Stimulated activated naive CD8-positive, alpha-beta T cell treated with anti-CD3 and anti-CD28 coated beads, Interleukin-15, Interleukin-2, amounts not matched to agents 100 ng/mL and 50 ng/mL, for 24 hours (primary cell): ENCODE data around the gene DNTTIP2.
"Not testable (repeated sequence)": the region's sequence is repeated elsewhere in the genome, so short reads cannot be mapped to it uniquely, and the experiment has no call there.

Experiments used
- H3K27ac Mint-ChIP-seq: one replicate; pipeline ENCODE4 v1.8.0; 2021; ENCODE audit warnings: mild to moderate bottlenecking, mixed read lengths
- H3K27me3 Mint-ChIP-seq: one replicate; pipeline ENCODE4 v1.8.0; 2021; ENCODE audit warnings: mixed read lengths
- H3K36me3 Mint-ChIP-seq: one replicate; pipeline ENCODE4 v1.8.0; 2021; ENCODE audit warnings: low read depth, mixed read lengths
- H3K4me1 Mint-ChIP-seq: one replicate; pipeline ENCODE4 v1.8.0; 2021; ENCODE audit warnings: low read depth, mixed read lengths
- H3K4me3 Mint-ChIP-seq: one replicate; pipeline ENCODE4 v1.8.0; 2021; ENCODE audit warnings: mild to moderate bottlenecking, mixed read lengths
- H3K9me3 Mint-ChIP-seq: one replicate; pipeline ENCODE4 v1.8.0; 2021; ENCODE audit warnings: mixed read lengths

Gene DNTTIP2

GRCh38 chr1:93855983-93856382 lies 23.0 kb downstream of the DNTTIP2 start:
- peaks cover 21% of the 10 kb centered on the region for H3K27me3 Mint-ChIP-seq
- not testable (repeated sequence) for H3K27ac Mint-ChIP-seq, H3K9me3 Mint-ChIP-seq, H3K4me3 Mint-ChIP-seq, H3K36me3 Mint-ChIP-seq, H3K4me1 Mint-ChIP-seq

GRCh38 chr1:93853940-93854339 lies 25.1 kb downstream of the DNTTIP2 start:
- no peaks in the 10 kb centered on the region for H3K9me3 Mint-ChIP-seq
- H3K4me3 Mint-ChIP-seq: no peak overlapping the region
- H3K27me3 Mint-ChIP-seq: peaks cover 21% of the 10 kb centered on the region
- H3K4me1 Mint-ChIP-seq: no peaks in the 10 kb centered on the region
- H3K27ac Mint-ChIP-seq: no peak overlapping the region
- no peaks in the 10 kb centered on the region for H3K36me3 Mint-ChIP-seq

- peaks cover 16% of the 10 kb centered on the region for H3K27me3 Mint-ChIP-seq
- H3K9me3 Mint-ChIP-seq: no peaks in the 10 kb centered on the region
- H3K4me3 Mint-ChIP-seq: no peak overlapping the region
- no peaks in the 10 kb centered on the region for H3K36me3 Mint-ChIP-seq
- peaks cover 14% of the 10 kb centered on the region for H3K4me1 Mint-ChIP-seq
- H3K27ac Mint-ChIP-seq: no peak overlapping the region
Measured at GRCh38 chr1:93851878-93852277, 27.1 kb downstream of the DNTTIP2 start.

- Mint-ChIP-seq H3K9me3 (no peaks in the 10 kb centered on the region), H3K27me3 (peaks cover 13% of the 10 kb centered on the region), H3K27ac (no peak overlapping the region), H3K4me3 (no peak overlapping the region), H3K4me1 (peaks cover 14% of the 10 kb centered on the region), H3K36me3 (no peaks in the 10 kb centered on the region)
Measured at GRCh38 chr1:93851327-93851712, 27.7 kb downstream of the DNTTIP2 start.

- not testable (repeated sequence) for H3K27ac Mint-ChIP-seq, H3K9me3 Mint-ChIP-seq, H3K36me3 Mint-ChIP-seq, H3K4me3 Mint-ChIP-seq
- H3K4me1 Mint-ChIP-seq: peaks cover 17% of the 10 kb centered on the region
- H3K27me3 Mint-ChIP-seq: peaks cover 13% of the 10 kb centered on the region
Measured at GRCh38 chr1:93850687-93851326, 28.2 kb downstream of the DNTTIP2 start.

GRCh38 chr1:93848350-93848883 lies 30.6 kb downstream of the DNTTIP2 start:
- peaks cover 34% of the 10 kb centered on the region for H3K4me1 Mint-ChIP-seq
- peak overlapping the region; percentile 90 for H3K27ac Mint-ChIP-seq
- no peaks in the 10 kb centered on the region for H3K9me3 Mint-ChIP-seq
- H3K27me3 Mint-ChIP-seq: peaks cover 4% of the 10 kb centered on the region
- peak overlapping the region; percentile 89 for H3K4me3 Mint-ChIP-seq
- H3K36me3 Mint-ChIP-seq: no peaks in the 10 kb centered on the region

DNA sequence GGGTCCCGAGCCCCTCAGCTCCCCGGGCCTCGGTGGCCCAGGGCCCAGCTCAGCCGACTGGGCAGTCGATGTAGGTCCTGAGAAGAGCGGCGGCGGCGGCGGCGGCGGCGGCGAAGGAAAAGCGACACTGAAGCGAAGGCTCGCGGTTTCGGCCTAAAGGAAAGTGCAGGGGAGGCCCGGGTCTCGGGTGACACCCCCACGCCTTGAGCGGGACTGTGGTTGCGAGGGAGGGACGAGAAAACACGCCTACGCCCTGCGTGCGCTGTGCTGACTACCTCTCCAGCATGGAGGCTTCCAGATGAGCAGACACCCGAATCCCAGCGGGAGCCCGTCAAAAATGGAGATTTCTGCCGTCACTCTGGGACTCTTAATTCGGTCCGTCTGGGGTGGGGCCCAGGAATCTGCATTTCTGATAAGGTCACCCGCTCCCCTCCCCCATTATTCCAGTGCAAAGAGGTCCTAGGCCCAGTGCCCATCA lies 31.2 kb downstream of the DNTTIP2 start:
- Mint-ChIP-seq H3K36me3 (no peaks in the 10 kb centered on the region), H3K27ac (peak overlapping the region; percentile 90), H3K9me3 (no peaks in the 10 kb centered on the region), H3K27me3 (peaks cover 1% of the 10 kb centered on the region), H3K4me1 (peaks cover 34% of the 10 kb centered on the region), H3K4me3 (peak overlapping the region; percentile 89)

DNA sequence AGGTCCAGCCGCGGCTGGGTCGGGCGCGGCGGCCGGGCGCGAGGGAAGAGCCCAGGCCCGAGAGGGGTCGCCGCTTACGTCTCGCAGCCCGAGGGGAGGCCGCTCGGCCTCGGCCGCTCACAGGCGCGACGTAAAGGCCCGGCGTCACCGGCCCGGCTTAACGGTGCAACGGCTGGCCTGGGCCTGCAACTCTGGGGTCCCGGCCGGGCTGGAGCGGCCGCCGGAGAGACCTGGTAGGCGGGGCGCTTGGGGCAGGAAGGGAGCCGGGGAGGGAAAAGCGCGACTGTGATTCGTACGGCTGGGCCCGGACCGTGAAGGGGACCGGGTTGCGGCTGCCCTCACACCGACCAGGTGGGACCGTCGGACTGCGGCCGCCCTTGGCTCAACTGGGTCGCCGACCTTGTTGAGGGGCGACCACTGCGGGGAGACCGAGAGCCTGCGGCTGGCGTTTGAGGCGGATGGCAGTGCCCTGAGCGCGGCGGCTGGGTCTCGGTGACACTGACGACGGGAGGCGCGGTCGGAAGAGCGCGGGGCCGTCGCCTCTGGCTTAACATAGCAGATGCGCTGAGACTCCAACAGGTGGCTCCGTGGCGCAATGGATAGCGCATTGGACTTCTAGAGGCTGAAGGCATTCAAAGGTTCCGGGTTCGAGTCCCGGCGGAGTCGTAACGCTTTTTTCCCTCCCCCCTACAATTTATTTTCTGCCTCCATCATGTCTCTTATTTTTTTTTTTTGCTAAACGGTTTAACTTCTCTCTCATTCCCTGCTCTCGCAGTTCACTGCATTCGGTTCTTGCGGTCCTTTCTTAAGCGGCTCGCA lies 31.8 kb downstream of the DNTTIP2 start:
- Mint-ChIP-seq H3K9me3 (no peaks in the 10 kb centered on the region), H3K27ac (peak overlapping the region; percentile 90), H3K36me3 (no peaks in the 10 kb centered on the region), H3K4me3 (peak overlapping the region; percentile 89), H3K4me1 (peaks cover 34% of the 10 kb centered on the region), H3K27me3 (no peaks in the 10 kb centered on the region)

DNA sequence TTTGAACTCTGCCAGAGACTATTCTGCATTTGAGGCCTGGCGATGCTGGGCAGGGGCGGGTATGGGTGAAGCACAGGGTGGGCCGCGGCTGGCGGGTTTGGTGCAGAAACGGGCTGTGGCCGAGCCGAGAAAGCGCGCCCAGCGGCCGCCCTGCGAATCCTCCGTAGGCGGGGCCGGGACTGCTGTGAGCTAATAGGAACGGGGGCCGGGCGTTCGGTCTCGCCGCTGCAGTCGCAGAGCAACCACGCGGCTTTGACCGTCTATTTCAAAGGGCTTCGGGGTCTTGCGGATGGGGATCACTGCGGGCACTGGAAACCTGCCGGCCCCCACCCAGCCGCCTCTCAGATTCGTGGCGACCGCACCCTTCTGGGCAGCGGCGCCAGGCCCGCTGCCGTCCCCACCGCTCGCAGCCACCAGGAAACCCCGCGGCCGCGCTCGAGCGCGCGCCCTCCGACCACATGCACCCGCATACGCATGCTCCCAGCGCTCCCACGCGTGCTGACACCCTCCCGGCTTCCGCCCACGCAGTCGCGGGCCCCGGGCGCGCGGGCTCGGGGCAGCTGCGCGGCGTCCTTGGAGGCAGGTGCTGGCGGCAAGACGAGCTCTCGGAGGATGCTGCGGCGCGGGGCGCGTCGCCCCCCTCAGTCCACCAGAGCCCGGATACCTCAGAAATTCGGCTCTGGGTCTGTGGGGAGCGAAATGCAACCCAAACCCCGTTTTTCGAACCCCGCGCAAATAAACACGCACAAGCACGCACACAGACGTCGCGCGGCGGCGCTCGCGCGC lies 32.6 kb downstream of the DNTTIP2 start:
- no peaks in the 10 kb centered on the region for H3K36me3 Mint-ChIP-seq
- H3K27me3 Mint-ChIP-seq: no peaks in the 10 kb centered on the region
- peaks cover 34% of the 10 kb centered on the region for H3K4me1 Mint-ChIP-seq
- H3K4me3 Mint-ChIP-seq: peak overlapping the region; percentile 89
- H3K9me3 Mint-ChIP-seq: no peaks in the 10 kb centered on the region
- peak overlapping the region; percentile 86 for H3K27ac Mint-ChIP-seq

GRCh38 chr1:93845538-93846205 lies 33.3 kb downstream of the DNTTIP2 start:
- Mint-ChIP-seq H3K27me3 (no peaks in the 10 kb centered on the region), H3K4me3 (peak overlapping the region; percentile 89), H3K36me3 (no peaks in the 10 kb centered on the region), H3K9me3 (no peaks in the 10 kb centered on the region), H3K27ac (peak overlapping the region; percentile 86), H3K4me1 (peaks cover 34% of the 10 kb centered on the region)

DNA sequence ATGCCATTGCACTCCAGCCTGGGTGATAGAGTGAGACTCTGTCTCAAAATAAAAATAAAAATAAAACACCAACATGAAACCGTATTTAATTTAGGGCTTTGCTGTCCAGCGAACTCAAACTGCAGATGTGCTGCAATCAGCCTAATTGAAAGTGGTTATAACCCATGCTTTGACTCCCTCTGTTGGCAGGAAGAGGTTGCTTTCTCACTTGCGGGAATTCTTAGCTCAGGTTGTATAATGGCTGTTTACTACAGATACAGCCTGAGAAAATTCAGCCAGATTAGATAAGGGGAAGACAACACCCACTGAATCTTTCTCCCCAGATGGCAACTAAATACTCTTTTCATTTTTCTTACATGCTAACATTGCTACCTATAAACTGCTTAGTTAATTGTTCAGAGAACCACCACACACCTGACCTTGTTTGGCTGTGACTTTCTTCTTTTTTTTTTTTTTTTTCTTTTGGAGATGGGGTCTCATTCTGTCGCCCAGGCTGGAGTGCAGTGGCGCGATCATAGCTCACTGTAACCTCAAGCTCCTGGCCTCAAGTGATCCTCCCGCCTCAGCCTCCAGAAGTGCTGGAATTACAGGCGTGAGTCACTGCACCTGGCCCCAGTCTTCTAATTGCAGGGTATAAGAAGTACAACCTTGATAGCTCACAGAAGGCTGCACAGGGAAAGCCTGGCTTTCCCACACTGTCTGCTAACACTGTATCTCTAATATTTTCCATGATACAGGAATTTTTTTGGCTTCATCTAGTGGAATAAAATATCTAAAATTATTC lies 34.6 kb downstream of the DNTTIP2 start:
- Mint-ChIP-seq H3K4me1 (peaks cover 34% of the 10 kb centered on the region), H3K36me3 (no peaks in the 10 kb centered on the region), H3K4me3 (no peak overlapping the region), H3K27me3 (no peaks in the 10 kb centered on the region), H3K27ac (no peak overlapping the region), H3K9me3 (no peaks in the 10 kb centered on the region)

GRCh38 chr1:93842750-93843500 lies 36.1 kb downstream of the DNTTIP2 start:
- no peaks in the 10 kb centered on the region for H3K9me3 Mint-ChIP-seq
- no peak overlapping the region for H3K27ac Mint-ChIP-seq
- no peak overlapping the region for H3K4me3 Mint-ChIP-seq
- no peaks in the 10 kb centered on the region for H3K27me3 Mint-ChIP-seq
- peaks cover 29% of the 10 kb centered on the region for H3K4me1 Mint-ChIP-seq
- no peaks in the 10 kb centered on the region for H3K36me3 Mint-ChIP-seq

DNA sequence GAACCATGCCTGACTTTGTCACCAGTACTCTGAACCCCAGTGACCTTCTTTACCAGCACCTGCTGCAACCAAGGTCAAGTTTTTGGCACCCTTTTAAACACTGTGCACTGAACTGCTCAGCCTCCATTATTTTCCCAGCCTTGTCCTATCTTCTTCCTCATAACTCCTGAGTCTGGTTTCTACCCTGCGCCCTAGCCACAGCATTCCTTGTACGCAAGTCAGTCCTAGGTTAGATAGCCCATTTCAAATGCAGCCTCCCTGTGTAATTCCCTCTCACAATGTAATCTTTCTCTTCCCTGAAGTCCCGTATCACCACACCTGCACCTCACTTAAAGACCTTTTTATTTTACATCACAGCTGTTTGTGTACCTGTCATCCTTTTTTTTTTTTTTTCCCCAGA lies 37.2 kb downstream of the DNTTIP2 start:
- Mint-ChIP-seq H3K27me3 (no peaks in the 10 kb centered on the region), H3K36me3 (no peaks in the 10 kb centered on the region), H3K4me1 (peaks cover 20% of the 10 kb centered on the region), H3K4me3 (no peak overlapping the region), H3K27ac (no peak overlapping the region), H3K9me3 (no peaks in the 10 kb centered on the region)
